NOMO-1 treated with DMSO at 0.1 percent for 48 hours (cell line): ENCODE measurements around the gene COL24A1.
"Not testable (repeated sequence)": the region's sequence is repeated elsewhere in the genome, so short reads cannot be mapped to it uniquely, and the experiment has no call there.

ENCODE experiments used
- DNase-seq: peaks from one replicate; lab custom pipeline; 2025; ENCODE audit not compliant: unreplicated experiment; lab: John Stamatoyannopoulos, UW

The COL24A1 gene

DNA sequence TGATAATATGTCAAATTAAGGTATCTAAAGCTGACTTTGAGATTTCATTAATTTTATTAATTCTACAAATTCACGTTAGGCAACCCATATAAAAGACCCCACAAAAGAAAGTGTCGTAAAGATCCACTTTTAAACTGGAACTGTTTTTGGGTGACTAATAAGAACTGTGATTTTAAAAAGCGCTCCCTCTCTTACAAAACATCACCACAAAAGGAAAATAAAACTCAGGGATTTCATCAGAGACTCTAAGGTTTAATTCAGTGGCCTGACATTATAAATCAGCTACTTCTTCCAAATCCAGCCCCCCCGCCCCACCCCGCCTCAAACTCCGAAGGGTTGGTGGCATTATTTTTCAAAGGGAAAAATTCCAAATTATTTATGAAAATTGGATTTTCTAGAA, 2.7 kb downstream of the COL24A1 start:
- DNase-seq, result peak; percentile 42

DNA sequence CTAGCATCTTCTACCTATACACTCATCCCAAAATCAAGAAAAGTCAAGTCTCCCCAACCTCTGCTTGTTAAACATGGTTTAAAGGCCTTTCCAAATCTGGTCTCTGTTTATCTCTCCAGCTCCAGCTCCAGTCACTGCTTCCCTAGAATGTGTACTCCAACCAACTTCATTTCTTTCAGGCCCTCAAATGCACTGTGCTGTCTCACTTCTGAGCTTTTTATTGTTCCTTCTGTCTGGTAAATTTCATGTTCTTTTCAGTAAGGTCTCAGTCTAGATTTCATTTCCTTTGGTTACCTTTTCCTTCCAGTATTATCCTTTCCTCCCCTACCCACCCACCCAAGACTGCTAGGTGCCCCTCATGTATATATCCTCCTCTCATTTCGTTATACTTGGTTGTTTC, 3.7 kb downstream of the COL24A1 start:
- no peak for DNase-seq

DNA sequence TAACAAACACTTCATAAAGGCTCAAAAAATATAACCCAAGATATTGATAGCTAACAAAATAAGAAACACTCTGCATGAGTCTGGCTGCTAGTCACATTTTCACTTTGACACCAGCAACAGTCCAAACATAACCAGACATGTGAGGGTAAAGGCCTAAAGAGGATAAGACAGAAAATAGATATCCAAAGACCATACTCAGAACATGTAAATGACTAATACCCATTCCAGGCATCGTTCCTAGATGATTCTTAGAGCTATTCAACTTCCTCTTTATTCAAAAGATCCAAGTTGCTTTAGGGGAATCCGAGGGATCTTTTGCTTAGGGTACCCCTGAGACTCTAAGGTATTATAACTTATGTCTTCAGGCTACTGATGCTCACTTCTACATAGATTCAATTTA, 5.1 kb downstream of the COL24A1 start:
- DNase-seq, result no peak

DNA sequence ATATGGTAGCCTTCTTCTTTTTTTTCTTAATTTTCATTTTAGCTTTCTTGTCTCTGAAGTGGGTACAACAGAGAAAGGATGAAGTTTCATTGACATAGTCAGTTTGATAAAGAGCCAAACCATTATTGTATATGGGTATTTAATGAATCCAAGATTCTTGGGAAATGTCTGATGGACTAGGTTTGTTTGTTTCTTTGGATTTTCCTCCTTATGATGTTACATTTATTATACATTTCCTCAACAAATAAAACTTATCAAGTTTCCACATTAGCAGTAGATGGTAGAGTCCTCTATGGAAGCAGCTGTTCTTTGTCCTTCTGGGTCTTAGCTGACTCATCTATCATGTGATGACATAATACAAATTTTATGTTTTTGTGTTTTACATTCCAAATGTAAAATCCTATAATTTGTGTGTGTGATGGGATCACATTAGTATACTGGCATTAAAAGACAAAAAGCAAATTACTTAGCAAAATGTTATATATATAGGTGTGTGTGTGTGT, 6.0 kb downstream of the COL24A1 start:
- no peak for DNase-seq

DNA sequence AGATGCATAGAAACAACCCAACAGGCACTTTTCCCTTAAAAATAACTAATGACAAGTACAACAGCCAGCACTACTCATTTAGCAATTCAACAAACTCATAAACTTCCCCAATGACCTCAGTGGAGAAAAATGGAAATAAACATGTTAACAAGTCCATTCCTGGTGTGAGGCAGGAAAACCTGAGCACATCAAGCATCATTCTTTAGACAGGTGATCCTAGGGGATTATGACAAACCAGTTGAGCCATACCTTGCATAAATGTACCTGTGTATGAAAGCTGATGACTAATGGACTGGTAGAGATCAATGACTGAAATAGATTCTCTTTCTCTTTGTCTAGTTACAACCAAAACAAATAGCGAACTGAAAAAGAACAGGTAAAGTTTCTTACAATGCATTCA, 7.0 kb downstream of the COL24A1 start:
- no peak for DNase-seq

DNA sequence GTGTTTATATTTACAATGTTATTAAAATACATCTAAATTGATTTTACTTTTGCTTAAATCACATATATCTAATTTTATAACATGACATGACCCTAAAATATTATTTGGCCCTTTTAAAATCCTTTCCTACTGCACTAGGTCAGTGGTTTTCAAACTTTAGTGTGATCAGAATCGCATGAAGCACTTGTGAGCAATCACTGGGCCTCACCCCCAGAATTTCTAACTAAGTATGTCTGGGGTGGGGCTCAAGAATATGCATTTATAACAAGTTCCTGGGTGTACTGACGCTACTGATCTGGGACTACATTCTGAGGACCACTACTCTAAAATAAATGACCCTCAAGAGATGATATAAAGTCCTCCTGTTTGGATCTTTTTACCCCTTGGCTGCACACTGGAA, 8.8 kb downstream of the COL24A1 start:
- no peak for DNase-seq

DNA sequence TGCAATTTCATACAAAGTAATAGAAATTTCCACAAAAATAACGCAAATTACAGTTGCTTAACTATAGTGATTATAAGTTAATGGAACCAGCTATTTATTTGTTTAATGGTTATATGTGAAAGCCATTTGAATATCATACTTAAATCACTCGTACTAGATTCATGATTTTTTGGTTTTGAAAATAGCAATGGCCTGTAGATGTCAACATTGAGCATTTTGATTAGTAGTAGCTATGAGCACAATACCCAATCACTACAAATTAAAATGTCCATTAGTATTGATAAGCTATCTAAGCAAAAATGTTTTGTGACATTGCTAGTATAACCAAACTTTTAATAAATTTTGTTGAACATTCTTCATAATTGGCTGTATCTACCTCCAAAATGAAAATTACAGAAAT, 10.0 kb downstream of the COL24A1 start:
- no peak for DNase-seq

DNA sequence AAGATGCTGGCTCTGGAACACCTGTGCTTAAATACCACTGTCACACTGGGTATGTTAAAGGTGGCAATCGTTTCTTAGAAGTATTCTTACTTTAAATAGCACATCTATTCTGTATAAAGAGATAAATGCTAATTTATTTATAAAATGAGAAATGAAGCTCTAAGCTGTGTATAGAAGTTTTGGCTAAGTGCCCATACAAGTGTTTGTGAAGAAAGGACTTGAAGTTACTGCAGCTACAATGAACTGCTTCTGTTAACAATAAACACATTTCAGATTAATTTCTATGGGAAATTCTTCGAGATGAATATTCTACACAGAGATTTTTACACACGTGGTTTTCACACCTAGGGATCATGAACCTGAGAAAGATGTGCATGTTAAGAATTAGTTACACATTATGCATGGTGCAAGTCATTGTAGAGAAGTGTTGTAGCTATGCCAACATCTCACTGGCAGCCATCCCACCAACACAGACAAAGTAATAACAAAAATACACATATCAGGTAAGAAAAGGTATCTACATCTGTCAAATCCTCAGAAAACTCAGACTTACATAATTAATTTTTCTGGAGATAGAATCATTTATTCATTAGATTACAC, 16.2 kb downstream of the COL24A1 start:
- no peak for DNase-seq

DNA sequence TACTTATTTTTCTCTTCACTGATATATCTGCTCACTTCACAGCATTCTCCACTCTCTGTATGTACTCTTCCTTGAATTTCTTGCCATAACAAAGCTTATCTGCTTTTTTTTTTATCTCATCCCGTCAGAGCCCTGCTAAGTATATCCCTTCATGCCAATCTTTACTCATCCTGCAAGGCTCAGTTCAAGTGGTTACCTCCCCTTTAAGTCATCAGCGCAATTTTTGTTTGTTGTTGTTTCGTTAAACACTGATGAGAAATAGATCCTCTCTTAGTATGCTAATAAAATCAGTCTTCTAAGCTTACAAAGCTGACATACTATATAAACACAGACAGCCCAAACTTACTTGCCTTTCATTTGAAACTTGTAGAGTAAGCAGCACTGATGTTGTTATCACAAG, 17.8 kb downstream of the COL24A1 start:
- no peak for DNase-seq

DNA sequence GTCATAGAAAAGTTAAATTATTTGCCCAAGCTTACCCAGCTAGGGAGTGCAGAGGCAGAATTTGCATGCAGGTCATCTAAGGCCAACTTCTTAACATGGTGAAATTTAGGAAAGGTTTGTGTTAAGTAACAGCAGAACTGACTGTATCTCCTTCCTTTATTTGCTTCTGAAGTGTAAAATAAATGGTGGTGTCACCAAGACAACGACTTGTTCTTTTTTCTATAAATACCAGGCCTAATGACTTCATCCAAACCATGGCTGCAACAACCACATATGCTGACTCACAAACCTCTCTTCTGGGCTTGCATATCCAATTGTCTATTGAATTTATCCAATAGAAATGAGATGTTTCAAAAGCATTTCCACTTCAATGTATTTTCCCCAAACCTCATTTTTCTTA, 19.1 kb downstream of the COL24A1 start:
- peak; percentile 97 for DNase-seq

DNA sequence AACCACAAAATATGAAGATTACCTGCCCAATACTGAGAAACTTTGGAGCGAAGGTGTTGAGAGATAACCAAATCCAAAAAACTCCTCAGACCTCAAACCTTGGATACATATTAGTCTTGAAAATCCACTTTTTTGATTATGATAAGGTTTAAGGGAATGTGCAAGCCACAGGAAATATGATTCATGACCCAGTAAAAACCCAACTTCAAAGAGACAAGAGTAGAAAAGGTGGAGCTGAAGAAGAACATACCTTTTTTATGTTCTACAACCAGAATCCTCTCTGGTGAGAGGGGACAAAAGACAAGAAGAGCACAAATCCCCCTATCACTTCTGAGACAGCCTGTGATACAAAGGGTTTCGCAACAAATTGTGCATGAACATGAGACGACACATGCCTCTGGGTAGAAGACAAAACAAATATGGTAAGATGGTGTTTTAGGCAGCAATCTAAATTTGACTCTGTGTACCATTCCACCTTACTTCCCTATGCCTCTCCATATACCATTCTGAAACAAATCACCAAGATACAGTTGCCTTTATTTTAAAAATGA, 37.3 kb downstream of the COL24A1 start:
- no peak for DNase-seq

DNA sequence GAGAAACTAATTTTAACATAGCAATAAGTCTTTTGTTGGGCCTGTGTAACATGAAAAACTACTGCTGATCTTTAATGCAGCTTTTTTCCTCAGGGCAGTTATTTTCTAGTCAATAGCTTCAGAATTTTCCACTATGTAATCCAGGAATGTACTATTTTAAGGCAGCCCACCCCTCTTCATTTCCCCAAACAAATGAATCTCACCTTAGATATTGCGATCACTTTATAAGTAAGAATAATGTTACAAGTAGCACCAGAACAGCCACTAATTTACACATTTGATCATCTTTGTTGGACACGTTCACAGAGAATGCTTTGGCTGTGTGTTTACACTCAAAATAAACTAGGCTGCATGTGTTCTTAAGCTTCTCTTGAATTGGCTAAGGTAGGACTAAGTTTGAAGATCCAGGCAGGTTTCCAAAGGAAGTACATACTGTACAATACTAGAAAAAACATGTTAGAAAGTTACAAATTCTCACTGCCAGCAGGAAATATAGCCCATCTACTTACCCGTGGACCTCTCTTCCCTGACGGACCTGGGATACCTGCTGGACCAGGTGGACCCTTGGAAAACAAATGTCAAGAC, 41.7 kb downstream of the COL24A1 start:
- no peak for DNase-seq

DNA sequence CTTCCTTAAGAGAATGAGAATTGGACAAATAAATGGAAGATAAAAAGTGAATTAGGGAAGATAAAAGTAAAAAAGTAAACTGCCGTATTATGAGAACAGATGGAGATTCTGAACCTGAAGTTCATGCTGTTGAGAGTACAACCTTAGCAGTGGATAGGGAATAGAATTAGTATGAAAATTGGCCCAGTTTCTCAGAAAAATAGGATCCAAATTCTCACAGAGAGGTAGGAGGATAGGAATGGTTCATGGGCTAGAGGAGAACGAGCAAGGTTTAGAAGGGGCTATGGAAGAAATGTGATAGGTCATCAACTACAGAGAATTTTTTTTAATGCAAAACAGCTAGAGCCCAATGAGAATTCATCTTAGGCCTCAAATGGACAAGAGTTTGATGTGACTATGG, 42.3 kb downstream of the COL24A1 start:
- DNase-seq, result no peak

DNA sequence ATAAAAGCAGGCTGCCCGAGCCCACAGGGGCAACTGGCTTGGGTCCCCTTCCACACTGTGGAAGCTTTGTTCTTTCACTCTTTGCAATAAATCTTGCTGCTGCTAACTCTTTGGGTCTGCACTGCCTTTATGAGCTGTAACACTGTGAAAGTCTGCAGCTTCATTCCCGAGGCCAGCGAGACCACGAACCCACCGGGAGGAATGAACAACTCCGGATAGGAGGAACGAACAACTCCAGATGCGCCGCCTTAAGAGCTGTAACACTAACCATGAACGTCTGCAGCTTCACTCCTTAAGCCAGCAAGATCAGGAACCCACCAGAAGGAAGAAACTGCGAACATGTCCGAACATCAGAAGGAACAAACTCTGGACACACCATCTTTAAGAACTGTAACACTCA, 45.0 kb downstream of the COL24A1 start:
- not testable (repeated sequence) for DNase-seq

DNA sequence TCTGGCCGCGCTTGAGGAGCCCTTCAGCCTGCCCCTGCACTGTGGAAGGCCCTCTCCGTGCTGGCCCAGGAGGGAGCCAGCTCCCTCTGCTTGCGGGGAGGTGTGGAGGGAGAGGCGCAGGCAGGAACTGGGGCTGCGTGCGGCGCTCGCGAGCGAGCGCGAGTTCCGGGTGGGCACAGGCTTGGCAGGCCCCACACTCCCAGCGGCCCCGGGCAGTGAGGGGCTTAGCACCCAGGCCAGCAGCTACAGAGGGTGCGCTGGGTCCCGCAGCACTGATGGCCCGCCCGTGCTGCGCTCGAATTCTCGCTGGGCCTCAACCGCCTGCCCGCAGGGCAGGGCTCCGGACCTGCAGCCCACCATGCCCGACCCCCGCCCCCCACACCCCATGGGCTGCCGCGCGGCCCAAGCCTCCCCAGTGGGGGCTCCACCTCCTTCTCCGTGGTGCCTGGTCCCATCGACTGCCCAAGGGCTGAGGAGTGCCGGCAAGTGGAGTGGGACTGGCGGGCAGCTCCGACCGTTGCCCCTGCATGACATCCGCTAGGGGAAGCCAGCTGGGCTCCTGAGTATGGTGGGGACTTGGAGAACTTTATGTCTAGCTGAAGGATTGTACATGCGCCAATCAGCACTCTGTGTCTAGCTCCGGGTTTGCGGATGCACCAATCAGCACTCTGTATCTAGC, 46.0 kb downstream of the COL24A1 start:
- DNase-seq, result no peak

DNA sequence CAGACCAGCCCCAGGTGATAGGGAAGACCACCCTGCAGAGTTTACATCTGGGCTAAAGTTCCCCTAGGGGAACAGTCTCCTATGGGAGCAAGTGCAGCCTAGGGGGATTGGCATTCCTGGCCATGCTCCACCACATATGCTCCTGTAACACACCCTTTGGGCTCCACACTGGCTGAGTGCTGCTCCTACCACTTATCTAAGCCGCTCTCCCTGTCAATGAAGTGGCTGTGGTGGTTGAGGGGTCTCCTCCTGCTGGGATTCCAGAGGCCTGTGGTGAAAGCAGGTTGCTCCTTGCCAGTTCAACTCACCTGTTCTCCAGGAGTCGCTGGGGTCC, 51.1 kb downstream of the COL24A1 start:
- no peak for DNase-seq

DNA sequence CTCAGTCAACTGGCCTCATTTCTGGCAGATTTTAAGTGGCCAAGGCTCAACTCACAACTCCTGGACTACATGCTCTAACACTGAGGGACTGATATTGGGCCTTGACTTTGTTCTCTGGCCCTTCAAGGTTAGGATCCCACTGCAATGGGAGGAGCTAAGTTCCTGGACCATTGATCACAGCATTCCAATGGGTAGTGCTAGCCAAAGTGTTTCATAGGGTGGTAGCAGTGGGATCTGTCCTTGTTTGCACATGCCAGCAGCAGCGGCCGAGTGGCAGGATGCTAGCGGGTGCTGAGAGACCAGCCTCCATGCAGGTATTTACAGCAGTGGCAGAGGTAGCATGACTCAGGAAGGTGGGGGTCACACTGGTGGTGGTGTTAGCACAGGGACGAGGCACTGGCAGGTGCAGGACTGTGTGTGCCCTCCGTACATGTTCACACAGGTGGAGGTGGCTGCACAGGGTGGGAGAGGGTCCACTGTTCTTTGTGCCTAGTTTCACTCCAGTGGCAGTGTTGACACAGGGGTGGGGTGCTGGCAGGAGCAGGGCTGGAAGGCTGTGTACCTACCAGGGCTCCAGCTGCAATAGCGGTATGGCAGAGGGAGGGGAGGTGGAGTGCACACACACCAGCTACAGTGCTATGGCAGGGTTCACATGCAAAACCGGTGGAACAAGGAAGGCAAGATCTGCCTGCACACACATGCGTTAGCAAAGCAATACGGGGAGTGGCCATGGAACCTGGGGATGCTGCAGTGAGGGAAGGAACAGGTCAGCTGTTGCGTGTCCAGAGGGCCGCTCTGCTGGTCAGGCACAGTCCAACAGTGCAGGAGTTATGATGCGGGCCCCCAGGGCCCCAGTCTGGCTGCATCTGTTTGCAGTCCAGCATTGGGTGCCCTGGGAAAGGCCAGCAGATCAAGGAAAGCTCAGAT, 51.7 kb downstream of the COL24A1 start:
- DNase-seq, result no peak

DNA sequence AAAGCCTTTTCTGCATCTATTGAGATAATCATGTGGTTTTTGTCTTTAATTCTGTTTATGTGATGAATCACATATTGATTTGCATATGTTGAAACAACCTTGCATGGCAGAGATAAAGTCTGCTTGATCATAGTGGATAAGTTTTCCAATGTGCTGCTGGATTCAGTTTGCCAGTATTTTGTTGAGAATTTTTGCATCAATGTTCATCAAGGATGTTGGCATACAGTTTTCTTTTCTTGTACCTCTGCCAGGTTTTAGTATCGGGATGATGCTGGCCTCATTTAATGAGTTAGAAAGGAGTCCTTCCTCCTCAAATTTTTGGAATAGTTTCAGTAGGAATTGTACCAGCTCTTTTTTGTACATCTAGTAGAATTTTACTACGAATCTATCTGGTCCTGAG, 55.0 kb downstream of the COL24A1 start:
- DNase-seq, result no peak

DNA sequence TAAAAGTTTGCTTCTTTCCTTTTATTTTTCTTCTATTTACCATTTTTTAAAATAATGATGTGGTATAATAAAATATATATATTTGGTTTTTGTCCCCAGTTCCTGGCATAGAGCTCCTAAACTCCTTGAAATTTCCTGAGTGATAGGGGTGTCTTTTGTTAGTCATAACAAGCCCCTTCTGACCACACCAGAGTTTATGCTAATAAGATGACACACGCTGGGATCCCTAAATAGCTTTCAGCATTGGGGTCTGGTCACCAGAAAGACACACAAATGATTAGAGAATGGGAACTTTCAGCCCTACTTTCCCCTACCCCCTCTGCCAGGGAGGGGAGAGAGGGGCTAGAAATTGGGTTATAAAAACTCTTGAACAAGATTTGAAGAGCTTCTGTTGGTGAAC, 56.2 kb downstream of the COL24A1 start:
- DNase-seq, result no peak

DNA sequence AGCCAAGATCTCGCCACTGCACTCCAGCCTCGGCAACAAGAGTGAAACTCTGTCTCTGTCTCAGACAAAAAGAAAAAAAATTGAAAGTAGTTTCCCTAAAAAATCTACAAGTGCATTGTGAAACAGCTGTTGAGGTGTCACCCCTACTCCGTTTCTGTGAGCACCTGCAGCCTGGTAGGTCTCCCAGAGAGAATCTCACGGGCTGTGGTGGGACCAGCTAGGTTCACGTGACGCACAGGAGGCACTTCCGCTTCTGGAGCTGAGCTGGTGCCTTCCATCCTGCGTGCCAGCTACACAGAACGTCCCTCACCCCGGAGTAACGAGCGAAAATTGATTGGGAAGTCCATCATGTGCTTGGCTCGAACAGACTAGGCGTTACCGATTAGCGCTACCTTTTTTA, 66.8 kb downstream of the COL24A1 start:
- DNase-seq, result no peak

DNA sequence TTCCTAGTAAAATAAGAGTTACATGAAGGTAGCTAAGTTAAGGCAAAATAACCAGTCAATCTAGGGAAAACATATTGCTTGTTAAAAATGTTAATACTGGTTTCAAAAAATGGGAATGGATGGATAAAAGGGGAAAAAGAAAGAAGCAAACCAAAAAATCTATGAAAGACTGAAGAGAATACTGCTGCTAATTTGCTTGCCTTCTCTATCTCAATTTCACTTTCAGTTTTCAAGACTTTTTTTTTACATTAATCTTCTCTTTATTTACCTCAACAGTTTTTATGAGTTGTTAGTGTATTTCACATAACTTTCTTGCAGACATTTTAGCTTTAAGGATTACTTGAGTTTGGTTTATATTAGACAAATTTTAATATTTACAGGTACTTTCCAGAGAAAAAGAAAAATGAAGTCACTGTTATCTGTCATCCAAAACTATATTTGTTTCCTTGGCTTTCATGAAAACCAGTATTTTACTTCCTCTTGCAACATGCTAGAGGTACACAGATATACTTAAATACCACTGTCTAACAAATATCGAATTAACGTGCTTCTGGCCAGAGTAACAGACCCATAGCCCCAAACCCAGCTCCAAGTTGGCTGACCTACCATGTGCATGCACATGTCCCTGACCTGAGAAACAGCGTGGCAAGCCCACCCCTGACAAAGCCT, 70.7 kb downstream of the COL24A1 start:
- peak; percentile 39 for DNase-seq
